KMS-11 (cell line): ENCODE measurements around the gene ZNHIT2.
"Not testable (repeated sequence)": the region's sequence is repeated elsewhere in the genome, so short reads cannot be mapped to it uniquely, and the experiment has no call there.

ENCODE experiments used
- H2AFZ ChIP-seq: fragments of 200-600 bp; sonication (generic); 2 replicates; pipeline ENCODE4 v1.6.1; 2016; ENCODE audit warnings: antibody characterized with exemption, mixed run types, low read depth
- H3K27ac ChIP-seq: fragments of 200-600 bp; sonication (generic); 2 replicates; pipeline ENCODE4 v1.6.1; 2016; ENCODE audit warnings: mild to moderate bottlenecking, mixed run types
- H3K27me3 ChIP-seq: fragments of 200-600 bp; sonication (generic); 2 replicates; pipeline ENCODE4 v1.6.1; 2017; ENCODE audit warnings: mild to moderate bottlenecking, low read depth, mixed run types, moderate library complexity; ENCODE audit not compliant: insufficient read depth
- H3K36me3 ChIP-seq: fragments of 200-600 bp; sonication (generic); 2 replicates; pipeline ENCODE4 v1.6.1; 2017; ENCODE audit warnings: mild to moderate bottlenecking, mixed run types; ENCODE audit not compliant: insufficient read depth
- H3K4me1 ChIP-seq: fragments of 200-600 bp; sonication (generic); 2 replicates; pipeline ENCODE4 v1.6.1; 2016; ENCODE audit warnings: mild to moderate bottlenecking, low read depth, mixed run types; ENCODE audit not compliant: poor library complexity, severe bottlenecking
- H3K4me2 ChIP-seq: fragments of 200-600 bp; sonication (generic); 2 replicates; pipeline ENCODE4 v1.7.0; 2016; ENCODE audit warnings: mild to moderate bottlenecking, mixed run types
- H3K4me3 ChIP-seq: fragments of 200-600 bp; sonication (generic); IDR thresholded peaks from 2 replicates; pipeline ENCODE4 v1.6.1; 2017; ENCODE audit warnings: low read depth, low read length, mixed read lengths; ENCODE audit not compliant: insufficient read depth
- H3K79me2 ChIP-seq: fragments of 200-600 bp; sonication (generic); 2 replicates; pipeline ENCODE4 v1.6.1; 2016; ENCODE audit warnings: low read depth, mixed run types; ENCODE audit not compliant: insufficient read depth
- H3K9ac ChIP-seq: fragments of 200-600 bp; sonication (generic); 2 replicates; pipeline ENCODE4 v1.6.1; 2016; ENCODE audit warnings: mild to moderate bottlenecking, mixed run types
- H4K20me1 ChIP-seq: fragments of 200-600 bp; sonication (generic); 2 replicates; pipeline ENCODE4 v1.6.1; 2016; ENCODE audit warnings: mild to moderate bottlenecking, mixed run types; ENCODE audit not compliant: insufficient read depth
- TF ChIP-seq, protein P1 (sequence below): fragments of 200-600 bp; sonication (generic); conservative IDR thresholded peaks from 2 replicates; pipeline ENCODE4 v1.6.1; 2017; ENCODE audit warnings: low read depth, mild to moderate bottlenecking, antibody characterized with exemption, low read length, moderate library complexity, mixed read lengths

The ZNHIT2 gene

DNA sequence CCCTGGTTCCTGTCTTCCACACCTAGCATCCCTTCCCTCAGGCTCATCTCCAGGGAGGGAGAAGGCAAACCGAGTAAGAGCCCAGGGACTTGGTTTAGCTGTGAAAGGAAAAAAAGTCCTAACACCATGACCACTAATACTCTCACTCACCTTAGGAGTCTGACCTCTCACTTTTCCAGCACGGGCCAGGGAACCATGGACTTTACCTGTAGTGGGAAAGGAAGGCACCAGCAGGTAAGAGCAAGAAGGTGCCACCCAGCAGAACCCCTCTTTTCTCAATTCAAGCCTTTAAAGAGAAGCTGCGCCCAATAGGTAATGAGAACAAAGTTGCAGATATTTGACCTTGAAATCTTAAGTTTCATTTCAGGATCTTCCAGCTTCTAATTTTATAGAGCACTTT is 3.3 kb upstream of the ZNHIT2 start:
- peaks cover 49% of the 10 kb centered on the region for H3K4me1 ChIP-seq
- H3K4me2 ChIP-seq, result peak overlapping the region; percentile 56
- no peaks in the 10 kb centered on the region for H3K27me3 ChIP-seq
- no peak overlapping the region for H2AFZ ChIP-seq
- H3K79me2 ChIP-seq, result peaks cover 66% of the 10 kb centered on the region
- H3K9ac ChIP-seq, result peak overlapping the region; percentile 86; the same call in 1 of the 2 replicates
- no peak overlapping the region for H3K4me3 ChIP-seq
- H3K27ac ChIP-seq, result peak overlapping the region; percentile 59; the same call in 1 of the 2 replicates
- TF ChIP-seq, protein P1, sequence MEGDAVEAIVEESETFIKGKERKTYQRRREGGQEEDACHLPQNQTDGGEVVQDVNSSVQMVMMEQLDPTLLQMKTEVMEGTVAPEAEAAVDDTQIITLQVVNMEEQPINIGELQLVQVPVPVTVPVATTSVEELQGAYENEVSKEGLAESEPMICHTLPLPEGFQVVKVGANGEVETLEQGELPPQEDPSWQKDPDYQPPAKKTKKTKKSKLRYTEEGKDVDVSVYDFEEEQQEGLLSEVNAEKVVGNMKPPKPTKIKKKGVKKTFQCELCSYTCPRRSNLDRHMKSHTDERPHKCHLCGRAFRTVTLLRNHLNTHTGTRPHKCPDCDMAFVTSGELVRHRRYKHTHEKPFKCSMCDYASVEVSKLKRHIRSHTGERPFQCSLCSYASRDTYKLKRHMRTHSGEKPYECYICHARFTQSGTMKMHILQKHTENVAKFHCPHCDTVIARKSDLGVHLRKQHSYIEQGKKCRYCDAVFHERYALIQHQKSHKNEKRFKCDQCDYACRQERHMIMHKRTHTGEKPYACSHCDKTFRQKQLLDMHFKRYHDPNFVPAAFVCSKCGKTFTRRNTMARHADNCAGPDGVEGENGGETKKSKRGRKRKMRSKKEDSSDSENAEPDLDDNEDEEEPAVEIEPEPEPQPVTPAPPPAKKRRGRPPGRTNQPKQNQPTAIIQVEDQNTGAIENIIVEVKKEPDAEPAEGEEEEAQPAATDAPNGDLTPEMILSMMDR, result no peak
- H4K20me1 ChIP-seq, result no peaks in the 10 kb centered on the region
- H3K36me3 ChIP-seq, result no peaks in the 10 kb centered on the region

DNA sequence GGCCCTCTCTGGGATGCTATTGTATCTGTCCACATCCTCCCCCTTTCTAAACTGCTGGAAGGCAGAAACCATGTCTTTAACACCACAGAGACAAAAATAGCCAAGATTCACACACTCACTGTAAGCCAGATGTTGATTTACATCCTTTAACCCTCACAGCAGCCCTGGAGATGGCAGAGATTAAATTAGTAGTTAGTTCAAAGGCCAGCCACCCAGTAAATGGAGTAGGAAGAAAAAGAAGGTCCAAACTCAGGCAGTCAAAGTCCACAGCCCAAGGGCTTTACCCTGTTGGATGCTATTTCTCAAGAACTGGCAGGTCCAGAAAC is 2.1 kb upstream of the ZNHIT2 start:
- peaks cover 69% of the 10 kb centered on the region for H3K79me2 ChIP-seq

DNA sequence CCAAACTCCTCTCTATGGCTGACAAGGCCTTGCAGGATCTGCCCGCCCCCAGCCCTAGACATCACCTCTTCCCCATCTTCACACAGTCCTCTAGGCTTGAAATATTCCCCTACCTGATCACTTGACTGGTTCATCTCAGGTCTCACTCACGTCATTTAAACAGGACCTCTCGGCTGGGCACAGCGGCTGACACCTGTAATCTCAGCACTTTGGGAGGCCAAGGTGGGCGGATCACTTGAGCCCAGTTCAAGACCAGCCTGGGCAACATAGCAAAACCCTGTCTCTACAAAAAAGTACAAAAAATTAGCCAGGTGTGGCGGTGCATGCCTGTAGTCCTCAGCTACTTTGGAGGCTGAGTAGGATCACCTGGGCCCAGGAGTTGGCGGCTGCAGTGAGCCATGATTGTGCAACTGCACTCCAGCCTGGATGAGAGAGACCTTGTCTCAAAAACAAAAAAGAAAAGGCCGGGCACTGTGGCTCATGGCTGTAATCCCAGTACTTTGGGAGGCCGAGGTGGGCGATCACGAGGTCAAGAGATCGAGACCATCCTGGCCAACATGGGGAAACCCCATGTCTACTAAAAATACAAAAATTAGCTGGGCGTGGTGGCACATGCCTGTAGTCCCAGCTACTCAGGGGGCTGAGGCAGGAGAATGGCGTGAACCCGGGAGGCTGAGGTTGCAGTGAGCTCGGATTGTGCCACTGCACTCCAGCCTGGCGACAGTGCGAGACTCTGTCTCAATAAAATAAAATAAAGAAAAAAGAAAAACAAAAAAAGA is 1.6 kb upstream of the ZNHIT2 start:
- H3K9ac ChIP-seq, H3K36me3 ChIP-seq, H2AFZ ChIP-seq, H4K20me1 ChIP-seq, H3K4me3 ChIP-seq, H3K27me3 ChIP-seq: not testable (repeated sequence)
- Histone ChIP-seq H3K27ac (peak overlapping the region; percentile 13; the same call in 1 of the 2 replicates), H3K4me2 (peak overlapping the region; percentile 39; the same call in 1 of the 2 replicates), H3K4me1 (peaks cover 52% of the 10 kb centered on the region), H3K79me2 (peaks cover 64% of the 10 kb centered on the region)

More for the DNA sequence above, 2.1 kb upstream of the ZNHIT2 start:
- TF ChIP-seq, protein P1, result no peak
- no peaks in the 10 kb centered on the region for H3K36me3 ChIP-seq
- H3K27ac ChIP-seq, result peak overlapping the region; percentile 32; the same call in 1 of the 2 replicates
- peaks cover 52% of the 10 kb centered on the region for H3K4me1 ChIP-seq
- no peak overlapping the region for H2AFZ ChIP-seq
- H3K9ac ChIP-seq, result no peak overlapping the region; the same call in 1 of the 2 replicates
- H3K27me3 ChIP-seq, result no peaks in the 10 kb centered on the region
- peak overlapping the region; percentile 39; the same call in 1 of the 2 replicates for H3K4me2 ChIP-seq
- no peaks in the 10 kb centered on the region for H4K20me1 ChIP-seq
- H3K4me3 ChIP-seq, result no peak overlapping the region

DNA sequence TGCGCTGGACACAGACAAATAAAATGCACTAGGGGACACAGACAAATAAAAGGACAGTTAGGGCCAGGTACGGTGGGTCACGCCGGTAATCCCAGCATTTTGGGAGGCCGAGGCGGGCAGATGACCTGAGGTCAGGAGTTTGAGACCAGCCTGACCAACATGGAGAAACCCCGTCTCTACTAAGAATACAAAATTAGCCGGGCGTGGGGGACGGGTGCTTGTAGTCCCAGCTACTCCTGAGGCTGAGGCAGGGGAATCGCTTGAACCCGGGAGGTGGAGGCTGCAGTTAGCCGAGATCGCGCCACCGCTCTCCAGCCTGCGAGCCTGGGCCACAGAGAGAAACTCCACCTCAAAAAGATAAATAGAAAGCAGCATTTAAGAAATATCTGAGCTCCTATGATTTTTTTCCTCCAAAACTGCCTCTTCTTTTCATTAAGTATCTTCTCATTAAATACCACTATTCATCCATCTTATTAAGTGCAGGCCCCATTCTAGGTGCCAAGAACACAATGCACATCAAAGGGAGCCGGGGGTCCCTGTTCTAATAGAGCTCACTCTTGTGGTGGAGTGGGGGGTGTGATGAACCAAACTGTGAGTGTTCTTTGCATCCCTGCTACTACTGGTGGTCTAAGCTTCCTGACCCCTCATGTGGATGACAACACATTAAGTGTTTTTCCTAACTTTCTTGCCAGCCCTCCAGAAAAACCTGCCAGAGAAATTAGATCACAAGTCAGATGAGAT is 766 bp upstream of the ZNHIT2 start:
- Histone ChIP-seq H3K4me2 (no peak overlapping the region; the same call in 1 of the 2 replicates), H2AFZ (no peak overlapping the region), H3K4me1 (peaks cover 48% of the 10 kb centered on the region), H3K36me3 (no peaks in the 10 kb centered on the region), H4K20me1 (no peaks in the 10 kb centered on the region), H3K27me3 (no peaks in the 10 kb centered on the region), H3K9ac (no peak overlapping the region), H3K79me2 (peaks cover 57% of the 10 kb centered on the region), H3K27ac (peak overlapping the region; percentile 6; the same call in 1 of the 2 replicates), H3K4me3 (no peak overlapping the region)
- TF ChIP-seq, protein P1, result no peak; the same call in 1 of the 2 replicates
